Measurements from ENCODE around the gene RC3H1.
"Not testable (repeated sequence)": the region's sequence is repeated elsewhere in the genome, so short reads cannot be mapped to it uniquely, and the experiment has no call there.

Gene RC3H1

GRCh38 chr1:173930541-173930940 lies 91.6 kb downstream of the RC3H1 start:
- FAIRE-seq = not testable (repeated sequence)

- no peak for FAIRE-seq
Observed at GRCh38 chr1:173925306-173926242, 96.6 kb downstream of the RC3H1 start.

- FAIRE-seq = no peak
Observed at GRCh38 chr1:173920861-173921260, 101.3 kb downstream of the RC3H1 start.

GRCh38 chr1:173917635-173918493 lies 104.3 kb downstream of the RC3H1 start:
- no peak for FAIRE-seq

GRCh38 chr1:173917149-173917548 lies 105.0 kb downstream of the RC3H1 start, which contains the start of gene SERPINC1:
TSS of gene SERPINC1 (minus strand) at chr1:173917327. CDS start at chr1:173917259, 68 bp downstream.
- no peak for FAIRE-seq

GRCh38 chr1:173916667-173917066 lies 105.5 kb downstream of the RC3H1 start:
- no peak for FAIRE-seq

GRCh38 chr1:173915596-173915995 lies 106.6 kb downstream of the RC3H1 start:
- no peak for FAIRE-seq

GRCh38 chr1:173914366-173914871 lies 107.7 kb downstream of the RC3H1 start:
- no peak for FAIRE-seq

- no peak for FAIRE-seq
Observed at GRCh38 chr1:173913111-173913510, 109.0 kb downstream of the RC3H1 start.

- no peak for FAIRE-seq
Observed at GRCh38 chr1:173903827-173904531, 118.2 kb downstream of the RC3H1 start.

- no peak for FAIRE-seq
Observed at GRCh38 chr1:173900992-173901391, 121.2 kb downstream of the RC3H1 start.

GRCh38 chr1:173900427-173900826 lies 121.7 kb downstream of the RC3H1 start:
- FAIRE-seq = no peak

GRCh38 chr1:173894189-173894588 lies 128.0 kb downstream of the RC3H1 start:
- no peak for FAIRE-seq

- FAIRE-seq = no peak
Observed at GRCh38 chr1:173893611-173894010, 128.5 kb downstream of the RC3H1 start.

- FAIRE-seq = no peak
Observed at GRCh38 chr1:173889885-173890284, 132.3 kb downstream of the RC3H1 start.

- no peak for FAIRE-seq
Observed at GRCh38 chr1:173888749-173889148, 133.4 kb downstream of the RC3H1 start.

GRCh38 chr1:173887627-173888026 lies 134.5 kb downstream of the RC3H1 start:
- no peak for FAIRE-seq

- no peak for FAIRE-seq
Observed at GRCh38 chr1:173886746-173887611, 135.2 kb downstream of the RC3H1 start.

GRCh38 chr1:173884701-173885100 lies 137.5 kb downstream of the RC3H1 start:
- FAIRE-seq = no peak
